Cardiac muscle cell (in vitro differentiated cells and primary cell): ENCODE data around the gene SSPN. TPM values are rescaled to one million over a fixed set of nuclear protein-coding genes. Genes with fewer than 3 reads are reported as not detected.
A peak's percentile ranks its signal among the peaks of the same experiment; 100 is the strongest.

ENCODE experiments used
- DNase-seq, 2 donors: peaks; one replicate each; pipeline versions ENCODE4 v3.0.0 to v3.0.0-alpha.2; 2010 to 2017; ENCODE audit warnings: low read depth in 1 of 2, low spot score in 1 of 2
- H3K27ac ChIP-seq: fragments of 200-600 bp; sonication (generic); 2 replicates; pipeline ENCODE4 v1.5.1; 2016
- H3K27me3 ChIP-seq: fragments of 200-600 bp; sonication (generic); 2 replicates; pipeline ENCODE4 v1.6.0; 2016; ENCODE audit warnings: control low read depth
- H3K36me3 ChIP-seq: fragments of 200-600 bp; sonication (generic); 2 replicates; pipeline ENCODE4 v1.5.1; 2016; ENCODE audit warnings: control low read depth
- H3K4me1 ChIP-seq: fragments of 200-600 bp; sonication (generic); 2 replicates; pipeline ENCODE4 v1.8.1; 2017; ENCODE audit warnings: low read depth, mild to moderate bottlenecking, mixed run types
- H3K4me3 ChIP-seq: fragments of 200-600 bp; sonication (generic); 2 replicates; pipeline ENCODE4 v1.5.1; 2016; ENCODE audit warnings: mild to moderate bottlenecking
- H3K9me3 ChIP-seq: fragments of 200-600 bp; sonication (generic); 2 replicates; pipeline ENCODE4 v1.5.1; 2017; ENCODE audit warnings: low read depth, mild to moderate bottlenecking, control low read depth
- polyA plus RNA-seq: library from polyadenylated mRNA; unstranded; fragments of >200 nt; fragmentation: Nextera tagmentation; extraction: Ambion mirVana; gene quantifications from 2 replicates; pipeline ENCODE4 v1.2.1, GENCODE V29; 2016
- total RNA-seq: library from RNA; depleted of rRNA; stranded (reverse); fragments of >200 nt; gene quantifications from 2 replicates; pipeline ENCODE4 v1.2.3, GENCODE V29; 2016
- TF ChIP-seq, protein P1 (sequence below): IDR thresholded peaks from 2 replicates; pipeline ENCODE4 v1.5.1; 2012; ENCODE audit warnings: low read depth, mild to moderate bottlenecking, low read length

The SSPN gene
- total and polyA plus RNA-seq, 2 experiments from 2014 or later: 3.5 to 4.0 TPM

GRCh38 chr12:26244503-26244902 lies 49.1 kb downstream of the SSPN start:
- Histone ChIP-seq H3K36me3 (no peaks in the 10 kb centered on the region), H3K27me3 (peaks cover 4% of the 10 kb centered on the region), H3K4me1 (peaks cover 5% of the 10 kb centered on the region), H3K27ac (no peak overlapping the region), H3K9me3 (no peaks in the 10 kb centered on the region), H3K4me3 (no peak overlapping the region)
- DNase-seq: no peak
- TF ChIP-seq, protein P1, sequence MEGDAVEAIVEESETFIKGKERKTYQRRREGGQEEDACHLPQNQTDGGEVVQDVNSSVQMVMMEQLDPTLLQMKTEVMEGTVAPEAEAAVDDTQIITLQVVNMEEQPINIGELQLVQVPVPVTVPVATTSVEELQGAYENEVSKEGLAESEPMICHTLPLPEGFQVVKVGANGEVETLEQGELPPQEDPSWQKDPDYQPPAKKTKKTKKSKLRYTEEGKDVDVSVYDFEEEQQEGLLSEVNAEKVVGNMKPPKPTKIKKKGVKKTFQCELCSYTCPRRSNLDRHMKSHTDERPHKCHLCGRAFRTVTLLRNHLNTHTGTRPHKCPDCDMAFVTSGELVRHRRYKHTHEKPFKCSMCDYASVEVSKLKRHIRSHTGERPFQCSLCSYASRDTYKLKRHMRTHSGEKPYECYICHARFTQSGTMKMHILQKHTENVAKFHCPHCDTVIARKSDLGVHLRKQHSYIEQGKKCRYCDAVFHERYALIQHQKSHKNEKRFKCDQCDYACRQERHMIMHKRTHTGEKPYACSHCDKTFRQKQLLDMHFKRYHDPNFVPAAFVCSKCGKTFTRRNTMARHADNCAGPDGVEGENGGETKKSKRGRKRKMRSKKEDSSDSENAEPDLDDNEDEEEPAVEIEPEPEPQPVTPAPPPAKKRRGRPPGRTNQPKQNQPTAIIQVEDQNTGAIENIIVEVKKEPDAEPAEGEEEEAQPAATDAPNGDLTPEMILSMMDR: no peak

- TF ChIP-seq, protein P1: no peak
- Histone ChIP-seq H3K36me3 (no peaks in the 10 kb centered on the region), H3K27ac (no peak overlapping the region), H3K27me3 (peaks cover 3% of the 10 kb centered on the region), H3K4me1 (no peaks in the 10 kb centered on the region), H3K9me3 (no peaks in the 10 kb centered on the region), H3K4me3 (no peak overlapping the region)
- DNase-seq: no peak
These were observed 50.0 kb downstream of the SSPN start for GRCh38 chr12:26245175-26245942.

DNA sequence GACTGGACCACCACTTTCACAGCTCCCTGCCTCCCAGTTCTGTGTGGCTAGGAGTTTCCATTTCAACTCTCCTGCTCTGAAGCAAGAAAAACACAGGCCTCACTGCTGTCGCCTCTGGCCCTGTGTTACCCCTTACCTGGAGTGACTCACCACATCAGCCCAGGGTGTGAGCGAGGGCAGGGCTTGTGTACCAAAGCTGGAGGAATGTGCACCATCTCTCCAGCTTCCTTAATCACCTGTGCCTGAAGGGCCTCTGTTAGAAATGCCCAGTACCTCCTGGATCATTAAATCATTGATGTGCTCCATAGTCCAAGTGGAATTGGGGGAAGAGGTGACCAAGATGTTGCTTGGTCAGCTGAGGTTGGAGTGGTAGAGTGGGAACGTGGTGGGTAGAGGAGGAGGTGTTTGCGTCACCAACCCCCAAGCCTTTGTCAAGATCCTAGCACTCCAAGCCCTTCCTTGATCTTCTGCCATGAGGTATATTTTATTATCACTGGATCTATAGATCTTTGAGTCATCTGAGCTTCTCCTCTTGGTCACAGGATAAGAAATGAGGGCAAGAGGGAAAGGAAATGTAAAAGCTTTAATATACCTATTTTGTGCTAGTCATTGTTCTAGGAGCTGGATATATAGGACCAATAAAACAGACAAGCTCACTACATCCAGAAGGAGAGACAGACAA lies 51.3 kb downstream of the SSPN start:
- Histone ChIP-seq H3K9me3 (no peaks in the 10 kb centered on the region), H3K4me3 (no peak overlapping the region), H3K27ac (no peak overlapping the region), H3K4me1 (no peaks in the 10 kb centered on the region), H3K27me3 (no peaks in the 10 kb centered on the region), H3K36me3 (no peaks in the 10 kb centered on the region)
- TF ChIP-seq, protein P1: no peak
- DNase-seq: no peak

DNA sequence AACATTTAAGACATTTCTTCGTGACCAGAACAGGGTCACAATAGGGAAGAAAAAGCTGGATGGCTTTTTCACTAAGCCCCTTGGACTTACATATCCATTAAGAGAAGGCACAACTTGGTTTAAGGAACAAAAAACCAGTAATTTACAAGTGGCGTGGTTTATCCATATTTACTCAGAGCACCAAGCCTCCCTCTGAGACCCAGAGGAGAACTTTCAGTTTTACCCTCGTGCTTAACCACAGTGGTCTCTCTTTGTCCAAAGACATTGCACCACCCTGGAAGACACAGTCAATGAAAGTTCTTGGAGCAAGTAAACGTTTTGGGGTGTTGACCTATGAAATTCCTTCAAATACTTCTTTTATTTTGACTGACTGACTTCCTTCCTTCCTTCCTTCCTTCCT lies 52.5 kb downstream of the SSPN start:
- no peak overlapping the region for H3K27ac ChIP-seq
- TF ChIP-seq, protein P1: no peak
- H3K36me3 ChIP-seq: no peaks in the 10 kb centered on the region
- H3K27me3 ChIP-seq: no peaks in the 10 kb centered on the region
- no peak for DNase-seq
- no peak overlapping the region for H3K4me3 ChIP-seq
- H3K4me1 ChIP-seq: no peaks in the 10 kb centered on the region
- no peaks in the 10 kb centered on the region for H3K9me3 ChIP-seq

- H3K27ac ChIP-seq: no peak overlapping the region
- H3K4me1 ChIP-seq: no peaks in the 10 kb centered on the region
- no peaks in the 10 kb centered on the region for H3K9me3 ChIP-seq
- no peaks in the 10 kb centered on the region for H3K27me3 ChIP-seq
- no peak overlapping the region for H3K4me3 ChIP-seq
- TF ChIP-seq, protein P1: no peak
- no peaks in the 10 kb centered on the region for H3K36me3 ChIP-seq
- DNase-seq: peak in 1 of 2 donors; percentile 63
These were observed 55.4 kb downstream of the SSPN start for GRCh38 chr12:26250801-26251200.
